LNCAP (cell line): Measurements from ENCODE around the gene ARHGAP23.

Source experiments
- TF ChIP-seq, protein P1 (sequence below): fragments of 450-650 bp; IDR thresholded peaks from 2 replicates; pipeline ENCODE4 v1.5.1; 2017; ENCODE audit warnings: mild to moderate bottlenecking

ARHGAP23 gene

DNA sequence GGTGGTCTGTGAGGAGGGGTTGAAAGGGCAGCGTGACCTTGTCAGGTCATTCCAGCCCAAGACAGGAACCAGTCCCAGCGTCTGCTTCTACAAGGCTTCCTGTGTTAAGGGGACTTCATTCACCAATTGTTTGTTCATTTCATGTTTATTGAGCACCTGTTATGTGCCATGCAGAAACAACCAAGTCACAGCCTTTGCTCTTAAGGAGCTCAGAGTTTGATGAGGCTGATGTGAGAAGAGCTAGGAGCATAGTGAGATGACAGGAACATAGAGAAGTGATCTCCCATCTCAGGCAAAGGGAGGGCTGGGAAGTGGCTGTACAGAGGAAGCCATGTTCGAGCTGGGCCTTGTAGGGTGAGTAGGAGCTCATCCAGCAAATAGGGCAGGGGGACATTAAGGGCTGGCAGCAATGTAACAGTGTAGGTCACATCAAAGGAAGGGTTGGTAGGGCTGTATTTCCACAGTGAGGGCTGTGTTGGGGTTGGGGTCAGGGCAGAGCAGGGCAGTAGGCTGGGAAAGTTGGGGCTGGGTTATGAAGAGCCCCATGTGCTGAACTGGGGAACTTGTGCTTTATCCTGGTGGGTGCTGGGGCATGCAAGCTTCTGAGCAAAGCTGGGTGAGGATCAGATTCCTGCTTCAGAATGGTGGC, 79.8 kb downstream of the ARHGAP23 start:
- TF ChIP-seq, protein P1, sequence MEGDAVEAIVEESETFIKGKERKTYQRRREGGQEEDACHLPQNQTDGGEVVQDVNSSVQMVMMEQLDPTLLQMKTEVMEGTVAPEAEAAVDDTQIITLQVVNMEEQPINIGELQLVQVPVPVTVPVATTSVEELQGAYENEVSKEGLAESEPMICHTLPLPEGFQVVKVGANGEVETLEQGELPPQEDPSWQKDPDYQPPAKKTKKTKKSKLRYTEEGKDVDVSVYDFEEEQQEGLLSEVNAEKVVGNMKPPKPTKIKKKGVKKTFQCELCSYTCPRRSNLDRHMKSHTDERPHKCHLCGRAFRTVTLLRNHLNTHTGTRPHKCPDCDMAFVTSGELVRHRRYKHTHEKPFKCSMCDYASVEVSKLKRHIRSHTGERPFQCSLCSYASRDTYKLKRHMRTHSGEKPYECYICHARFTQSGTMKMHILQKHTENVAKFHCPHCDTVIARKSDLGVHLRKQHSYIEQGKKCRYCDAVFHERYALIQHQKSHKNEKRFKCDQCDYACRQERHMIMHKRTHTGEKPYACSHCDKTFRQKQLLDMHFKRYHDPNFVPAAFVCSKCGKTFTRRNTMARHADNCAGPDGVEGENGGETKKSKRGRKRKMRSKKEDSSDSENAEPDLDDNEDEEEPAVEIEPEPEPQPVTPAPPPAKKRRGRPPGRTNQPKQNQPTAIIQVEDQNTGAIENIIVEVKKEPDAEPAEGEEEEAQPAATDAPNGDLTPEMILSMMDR, result no peak

DNA sequence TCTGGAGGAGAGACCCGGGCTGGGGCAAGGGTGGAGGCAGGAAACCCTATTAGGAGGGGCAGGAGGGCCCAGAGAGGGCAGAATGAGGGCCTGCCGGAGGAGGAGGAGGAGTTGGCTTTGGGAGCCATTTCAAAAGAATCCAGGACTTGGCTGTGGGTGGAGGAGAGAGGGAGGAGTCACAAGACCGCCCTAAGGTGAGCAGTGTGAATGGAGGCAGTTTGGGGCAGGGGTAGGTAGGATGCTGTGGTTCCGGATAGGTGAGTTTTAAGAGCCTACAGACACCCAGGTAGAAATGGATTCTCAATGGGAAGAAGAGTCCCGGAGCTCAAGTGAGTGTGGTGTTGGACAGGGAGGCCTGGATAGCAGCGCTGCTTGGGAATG, 80.3 kb downstream of the ARHGAP23 start:
- TF ChIP-seq, protein P1, result no peak

DNA sequence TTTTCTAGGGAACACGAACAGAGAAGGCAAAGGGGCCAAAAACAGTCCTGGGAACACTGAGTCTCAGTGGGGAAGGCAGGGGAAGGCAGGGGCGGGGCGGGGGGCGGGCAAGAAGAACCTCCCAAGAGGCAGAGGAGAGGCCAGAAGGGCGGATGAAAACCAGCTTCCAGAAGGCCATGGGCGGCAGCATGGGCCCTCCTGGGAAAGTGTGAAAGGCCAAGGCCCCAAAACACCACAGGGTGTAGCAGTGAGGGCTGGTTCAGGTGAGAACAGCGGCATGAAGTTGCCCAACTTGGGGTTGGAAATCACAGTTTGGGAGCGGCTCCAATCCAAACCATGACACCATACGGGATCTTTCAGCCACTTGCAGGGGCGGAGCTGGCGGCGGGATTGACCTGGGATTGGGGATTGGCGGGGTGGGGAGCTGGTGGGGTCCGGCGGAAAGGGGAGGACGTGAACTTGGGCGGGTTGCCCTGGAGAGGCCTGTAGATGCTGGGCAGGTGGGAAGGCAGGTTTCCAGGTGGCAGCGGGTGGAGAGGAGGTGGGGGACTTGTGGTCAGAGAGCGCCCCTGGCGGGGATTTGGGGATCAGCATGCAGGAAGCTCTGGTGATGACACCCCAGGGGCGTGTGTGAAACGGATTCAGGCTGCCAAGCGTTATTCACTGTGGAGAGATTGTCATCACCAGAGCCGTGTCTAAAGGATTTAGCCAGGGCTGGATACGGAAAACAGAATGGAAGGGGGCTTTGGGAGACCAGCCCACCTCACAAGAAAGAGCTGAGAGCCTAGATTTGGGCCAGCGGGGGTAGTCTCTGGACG, 80.9 kb downstream of the ARHGAP23 start:
- TF ChIP-seq, protein P1, result peak; percentile 57

DNA sequence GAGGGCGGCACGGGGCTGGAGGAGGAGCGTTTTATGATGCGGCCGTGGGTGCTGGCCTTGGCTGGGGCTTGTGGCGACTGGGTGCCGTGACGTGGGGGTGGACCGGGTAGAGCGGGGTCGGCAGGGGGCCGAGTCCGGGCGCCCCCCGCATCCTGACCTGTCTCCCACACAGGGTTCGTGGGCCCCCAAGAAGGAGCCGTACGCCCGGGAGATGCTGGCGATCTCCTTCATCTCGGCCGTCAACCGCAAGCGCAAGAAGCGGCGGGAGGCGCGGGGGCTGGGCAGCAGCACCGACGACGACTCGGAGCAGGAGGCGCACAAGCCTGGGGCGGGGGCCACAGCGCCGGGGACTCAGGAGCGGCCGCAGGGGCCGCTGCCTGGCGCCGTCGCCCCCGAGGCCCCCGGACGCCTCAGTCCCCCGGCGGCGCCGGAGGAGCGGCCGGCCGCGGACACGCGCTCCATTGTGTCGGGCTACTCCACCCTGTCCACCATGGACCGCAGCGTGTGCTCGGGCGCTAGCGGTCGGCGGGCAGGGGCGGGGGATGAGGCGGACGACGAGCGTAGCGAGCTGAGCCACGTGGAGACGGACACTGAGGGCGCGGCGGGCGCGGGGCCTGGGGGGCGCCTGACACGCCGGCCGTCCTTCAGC, 81.6 kb downstream of the ARHGAP23 start:
- TF ChIP-seq, protein P1, result no peak

DNA sequence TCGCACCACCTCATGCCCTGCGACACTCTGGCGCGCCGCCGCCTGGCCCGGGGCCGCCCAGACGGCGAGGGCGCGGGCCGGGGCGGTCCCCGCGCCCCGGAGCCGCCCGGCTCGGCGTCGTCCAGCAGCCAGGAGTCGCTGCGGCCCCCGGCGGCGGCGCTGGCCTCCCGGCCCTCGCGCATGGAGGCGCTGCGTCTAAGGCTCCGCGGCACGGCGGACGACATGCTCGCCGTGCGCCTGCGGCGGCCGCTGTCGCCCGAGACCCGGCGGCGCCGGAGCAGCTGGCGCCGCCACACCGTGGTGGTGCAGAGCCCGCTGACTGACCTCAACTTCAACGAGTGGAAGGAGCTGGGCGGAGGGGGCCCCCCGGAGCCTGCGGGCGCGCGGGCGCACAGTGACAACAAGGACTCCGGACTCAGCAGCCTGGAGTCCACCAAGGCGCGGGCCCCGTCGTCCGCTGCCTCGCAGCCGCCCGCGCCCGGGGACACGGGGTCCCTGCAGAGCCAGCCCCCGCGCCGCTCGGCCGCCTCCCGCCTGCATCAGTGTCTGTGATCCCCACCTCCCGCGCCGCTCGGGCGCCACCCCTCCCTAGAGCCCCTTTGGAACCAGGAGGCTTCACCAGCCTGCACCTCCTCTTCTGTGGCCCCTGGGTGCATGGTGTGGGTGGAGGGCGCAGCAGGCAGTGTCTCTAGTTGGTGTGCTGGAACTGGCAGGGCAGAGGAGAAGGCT, 82.3 kb downstream of the ARHGAP23 start:
- TF ChIP-seq, protein P1, result peak; percentile 41; the same call in 1 of the 2 replicates

DNA sequence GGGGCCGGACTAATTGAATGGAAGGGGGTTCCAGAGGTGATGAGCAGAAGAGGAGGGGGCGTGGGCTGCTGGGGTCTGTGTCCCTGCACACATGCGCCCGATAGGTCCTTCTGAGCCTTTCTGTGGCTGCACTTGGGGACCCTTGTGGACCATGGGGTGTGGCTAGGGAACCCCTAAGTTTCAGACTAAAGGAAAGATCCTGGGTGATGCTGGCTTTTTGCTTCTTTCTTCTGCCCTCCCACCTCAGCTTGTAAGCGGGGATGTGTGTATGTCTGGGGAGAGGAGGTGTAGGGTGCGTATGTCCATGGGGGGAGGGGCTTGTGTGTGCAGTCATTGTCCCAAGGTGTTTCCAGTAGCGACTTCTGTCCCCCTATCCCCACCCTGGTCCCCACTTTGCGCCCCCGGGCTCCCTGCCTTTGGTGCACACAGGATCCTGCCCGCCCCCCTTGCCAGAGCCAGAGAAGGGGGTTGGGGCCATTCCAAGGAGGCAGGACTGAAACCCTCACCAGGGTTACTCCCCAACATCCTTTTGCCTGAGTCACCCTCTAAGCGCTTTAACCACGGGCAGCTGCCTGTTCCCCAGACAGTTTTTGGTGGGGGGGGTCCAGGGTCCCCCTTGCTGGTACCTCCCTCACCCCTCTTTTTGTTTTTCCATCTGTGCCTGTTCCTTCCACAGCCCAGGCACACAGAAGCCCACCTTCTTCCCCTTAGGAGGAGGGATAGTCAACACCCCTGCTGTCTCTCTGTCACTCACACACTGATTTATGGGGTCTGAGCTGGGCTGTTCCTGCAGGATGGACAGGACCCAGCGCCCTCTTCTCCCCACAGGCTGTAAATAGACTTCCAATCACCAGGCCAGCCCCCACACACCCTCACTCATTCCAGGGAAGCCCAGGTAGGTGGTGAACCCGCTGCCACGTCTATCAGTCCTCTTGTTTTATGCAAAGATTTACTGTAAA, 83.2 kb downstream of the ARHGAP23 start:
- TF ChIP-seq, protein P1, result no peak
